Subcutaneous abdominal adipose tissue (tissue), 5 donors: ENCODE results near the gene LRP10.
A peak's percentile ranks its signal among the peaks of the same experiment; 100 is the strongest.

ENCODE experiments used
- H3K27ac ChIP-seq: one replicate; pipeline ENCODE4 v1.7.0; 2013; ENCODE audit warnings: low read depth, mild to moderate bottlenecking, inconsistent platforms, low read length, moderate library complexity
- H3K27me3 ChIP-seq, 5 donors: one replicate each; pipeline ENCODE4 v1.7.0; 2013; ENCODE audit warnings: low read length in 5 of 5, inconsistent platforms in 1 of 5; ENCODE audit not compliant: control insufficient read depth in 5 of 5, insufficient read depth in 4 of 5
- H3K36me3 ChIP-seq, 5 donors: one replicate each; pipeline ENCODE4 v1.7.0; 2013; ENCODE audit warnings: low read length in 5 of 5; ENCODE audit not compliant: control insufficient read depth in 5 of 5, insufficient read depth in 5 of 5
- H3K4me1 ChIP-seq, 5 donors: one replicate each; pipeline ENCODE4 v1.7.0; 2013; ENCODE audit warnings: low read length in 5 of 5, mild to moderate bottlenecking in 3 of 5, moderate library complexity in 1 of 5; ENCODE audit not compliant: control insufficient read depth in 5 of 5, insufficient read depth in 5 of 5
- H3K4me3 ChIP-seq, 5 donors: one replicate each; pipeline ENCODE4 v1.7.0; 2013; ENCODE audit warnings: low read length in 5 of 5, low read depth in 1 of 5
- H3K9ac ChIP-seq, 5 donors: one replicate each; pipeline ENCODE4 v1.7.0; 2013; ENCODE audit warnings: low read length in 5 of 5, mild to moderate bottlenecking in 4 of 5, moderate library complexity in 3 of 5
- H3K9me3 ChIP-seq, 5 donors: one replicate each; pipeline ENCODE4 v1.7.0; 2013; ENCODE audit warnings: low read length in 5 of 5; ENCODE audit not compliant: control insufficient read depth in 5 of 5
- donor health status: healthy.
- donor health status: healthy.
- donor health status: healthy.
- donor health status: healthy.
- donor health status: healthy.

Gene LRP10

GRCh38 chr14:22843123-22843925 lies 28.2 kb upstream of the LRP10 start:
- H3K27me3 ChIP-seq = no peaks in the 10 kb centered on the region
- no peak overlapping the region for H3K4me3 ChIP-seq
- H3K4me1 ChIP-seq = peaks cover 9 to 62% (median 56%) of the 10 kb centered on the region in 5 donors
- H3K36me3 ChIP-seq = peaks cover 0 to 71% (median 60%) of the 10 kb centered on the region in 5 donors
- H3K9ac ChIP-seq = no peak overlapping the region
- H3K9me3 ChIP-seq = no peaks in the 10 kb centered on the region
- H3K27ac ChIP-seq = no peak overlapping the region

- Histone ChIP-seq H3K36me3 (peaks cover 0 to 66% (median 60%) of the 10 kb centered on the region in 5 donors), H3K9ac (no peak overlapping the region), H3K4me3 (no peak overlapping the region), H3K27me3 (no peaks in the 10 kb centered on the region), H3K4me1 (peaks cover 15 to 62% (median 56%) of the 10 kb centered on the region in 5 donors), H3K9me3 (no peaks in the 10 kb centered on the region), H3K27ac (no peak overlapping the region)
Observed at GRCh38 chr14:22844221-22845102, 27.1 kb upstream of the LRP10 start.

- Histone ChIP-seq H3K36me3 (peaks cover 0 to 65% (median 60%) of the 10 kb centered on the region in 5 donors), H3K4me1 (peaks cover 15 to 62% (median 59%) of the 10 kb centered on the region in 5 donors), H3K27ac (no peak overlapping the region), H3K27me3 (no peaks in the 10 kb centered on the region), H3K4me3 (no peak overlapping the region), H3K9ac (no peak overlapping the region), H3K9me3 (no peaks in the 10 kb centered on the region)
Observed at GRCh38 chr14:22845103-22845394, 26.5 kb upstream of the LRP10 start.

- no peak overlapping the region for H3K4me3 ChIP-seq
- no peaks in the 10 kb centered on the region for H3K27me3 ChIP-seq
- peaks cover 16 to 66% (median 63%) of the 10 kb centered on the region in 5 donors for H3K4me1 ChIP-seq
- peak overlapping the region; percentile 57 for H3K27ac ChIP-seq
- H3K9ac ChIP-seq = peak overlapping the region in 2 of 5 donors; percentile 2 to 38
- no peaks in the 10 kb centered on the region for H3K9me3 ChIP-seq
- peaks cover 0 to 60% (median 58%) of the 10 kb centered on the region in 5 donors for H3K36me3 ChIP-seq
Observed at GRCh38 chr14:22845821-22846625, 25.5 kb upstream of the LRP10 start.

- peaks cover 0 to 53% (median 50%) of the 10 kb centered on the region in 5 donors for H3K36me3 ChIP-seq
- no peaks in the 10 kb centered on the region for H3K27me3 ChIP-seq
- H3K27ac ChIP-seq = peak overlapping the region; percentile 57
- H3K4me1 ChIP-seq = peaks cover 22 to 68% (median 64%) of the 10 kb centered on the region in 5 donors
- no peaks in the 10 kb centered on the region for H3K9me3 ChIP-seq
- peak overlapping the region in 1 of 5 donors; percentile 2 for H3K9ac ChIP-seq
- no peak overlapping the region for H3K4me3 ChIP-seq
Observed at GRCh38 chr14:22846811-22847307, 24.7 kb upstream of the LRP10 start.

GRCh38 chr14:22847661-22848341 lies 23.7 kb upstream of the LRP10 start:
- no peaks in the 10 kb centered on the region for H3K9me3 ChIP-seq
- H3K36me3 ChIP-seq = peaks cover 0 to 43% (median 40%) of the 10 kb centered on the region in 5 donors
- peak overlapping the region in 3 of 5 donors; percentile 12 to 21 (median 13) for H3K4me3 ChIP-seq
- H3K9ac ChIP-seq = peak overlapping the region in 4 of 5 donors; percentile 38 to 58 (median 46)
- peak overlapping the region; percentile 88 for H3K27ac ChIP-seq
- no peaks in the 10 kb centered on the region for H3K27me3 ChIP-seq
- peaks cover 22 to 68% (median 67%) of the 10 kb centered on the region in 5 donors for H3K4me1 ChIP-seq

- Histone ChIP-seq H3K27ac (peak overlapping the region; percentile 88), H3K9ac (peak overlapping the region; percentile 24 to 58 (median 44)), H3K4me3 (peak overlapping the region in 4 of 5 donors; percentile 17 to 36 (median 28)), H3K27me3 (no peaks in the 10 kb centered on the region), H3K9me3 (no peaks in the 10 kb centered on the region), H3K36me3 (peaks cover 0 to 36% (median 33%) of the 10 kb centered on the region in 5 donors), H3K4me1 (peaks cover 24 to 76% (median 72%) of the 10 kb centered on the region in 5 donors)
Observed at GRCh38 chr14:22848351-22849164, 23.0 kb upstream of the LRP10 start.

- H3K4me3 ChIP-seq = peak overlapping the region in 2 of 5 donors; percentile 11 to 33
- no peaks in the 10 kb centered on the region for H3K9me3 ChIP-seq
- H3K4me1 ChIP-seq = peaks cover 24 to 76% (median 72%) of the 10 kb centered on the region in 5 donors
- no peaks in the 10 kb centered on the region for H3K27me3 ChIP-seq
- H3K36me3 ChIP-seq = peaks cover 0 to 28% (median 26%) of the 10 kb centered on the region in 5 donors
- H3K27ac ChIP-seq = peak overlapping the region; percentile 88
- peak overlapping the region in 3 of 5 donors; percentile 24 to 60 (median 46) for H3K9ac ChIP-seq
Observed at GRCh38 chr14:22849212-22849819, 22.2 kb upstream of the LRP10 start.
